HAP-1 (cell line): ENCODE measurements around the gene NFKBIB.
"Not testable (repeated sequence)": the region's sequence is repeated elsewhere in the genome, so short reads cannot be mapped to it uniquely, and the experiment has no call there.

Source experiments
- DNase-seq, 2 experiments: peaks; one replicate each; pipeline ENCODE4 v3.0.0-alpha.2; 2016 to 2020; ENCODE audit warnings: low spot score in 2 of 2
- H3K27me3 ChIP-seq: fragments of 250-450 bp; sonication (Bioruptor Pico); 2 replicates; pipeline ENCODE4 v1.5.1; 2020; ENCODE audit warnings: low read depth, mild to moderate bottlenecking, moderate library complexity
- H3K36me3 ChIP-seq: fragments of 250-450 bp; sonication (Bioruptor Pico); replicated peaks from 2 replicates; pipeline ENCODE4 v1.5.1; 2020; ENCODE audit warnings: mild to moderate bottlenecking
- H3K4me1 ChIP-seq: fragments of 250-450 bp; sonication (Bioruptor Pico); 2 replicates; pipeline ENCODE4 v1.5.1; 2020; ENCODE audit warnings: mild to moderate bottlenecking
- H3K4me3 ChIP-seq: fragments of 250-450 bp; sonication (Bioruptor Pico); 2 replicates; pipeline ENCODE4 v1.5.1; 2020; ENCODE audit warnings: mild to moderate bottlenecking, moderate library complexity
- H3K9me3 ChIP-seq: fragments of 250-450 bp; sonication (Bioruptor Pico); 2 replicates; pipeline ENCODE4 v1.5.1; 2020; ENCODE audit warnings: mild to moderate bottlenecking, moderate library complexity
- in situ Hi-C: fragments of 300-500 bp; cut with MboI; formaldehyde crosslinking; loops from 3 replicates; pipeline ENCODE4 v1.14.3; 2020; ENCODE audit warnings: low sequenced_read_pairs, inconsistent platforms, mixed read lengths

NFKBIB gene

DNA sequence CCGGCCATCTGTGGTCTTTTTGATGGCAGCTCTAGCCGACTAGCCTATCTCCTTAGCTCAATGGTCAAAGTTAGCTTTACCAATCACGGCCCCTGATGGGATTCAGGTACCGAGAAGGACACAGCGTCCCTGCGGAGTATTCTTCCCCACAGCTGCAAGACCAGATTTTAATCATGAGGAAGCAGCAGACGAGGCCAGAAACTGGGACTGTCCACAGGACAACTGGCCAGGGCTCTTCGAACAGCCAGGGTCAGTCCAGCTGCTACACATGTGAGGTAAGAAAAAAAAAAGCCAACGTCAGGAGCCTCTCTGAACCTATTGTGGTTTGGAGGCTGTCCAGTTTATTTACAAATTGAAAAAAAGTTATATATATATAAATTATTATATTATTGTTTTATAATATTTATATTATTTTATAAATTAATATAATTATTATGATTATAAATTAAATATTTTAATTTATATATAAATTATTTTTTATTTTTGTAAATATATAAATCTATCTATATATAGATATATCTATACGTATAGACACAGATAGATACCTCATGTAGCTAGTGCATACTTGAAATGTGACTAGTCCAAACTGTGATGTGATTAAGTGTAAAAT is 32.5 kb upstream of the NFKBIB start:
- Histone ChIP-seq H3K36me3 (no peaks in the 10 kb centered on the region; the same call in 1 of the 2 replicates), H3K27me3 (no peaks in the 10 kb centered on the region), H3K4me3 (no peak overlapping the region), H3K4me1 (peaks cover 17% of the 10 kb centered on the region), H3K9me3 (no peaks in the 10 kb centered on the region)
- no peak for DNase-seq
- in situ Hi-C loops, result no loop called here

DNA sequence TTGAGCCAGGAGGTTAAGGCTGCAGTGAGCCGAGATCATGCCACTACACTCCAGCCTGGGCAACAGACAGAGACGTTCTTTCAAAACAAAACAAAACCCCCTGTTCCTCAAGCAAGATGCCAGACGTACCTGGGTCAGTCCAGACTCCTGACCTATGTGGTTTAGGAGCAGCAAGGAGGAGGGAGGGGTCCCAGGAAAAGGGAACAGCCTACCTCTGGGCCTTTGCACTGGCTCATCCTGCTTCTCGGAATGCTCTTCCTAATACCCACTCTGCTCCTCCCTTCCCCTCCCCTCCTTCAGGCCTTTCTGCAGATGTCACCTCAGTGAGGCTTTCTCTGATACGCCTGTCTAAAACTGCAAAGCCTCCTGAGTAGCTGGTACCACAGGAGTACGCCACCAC is 31.2 kb upstream of the NFKBIB start:
- no peak overlapping the region for H3K4me3 ChIP-seq
- H3K4me1 ChIP-seq, result peaks cover 11% of the 10 kb centered on the region
- no peaks in the 10 kb centered on the region; the same call in 1 of the 2 replicates for H3K36me3 ChIP-seq
- in situ Hi-C loops, result no loop called here
- DNase-seq, result no peak
- H3K9me3 ChIP-seq, result no peaks in the 10 kb centered on the region
- no peaks in the 10 kb centered on the region for H3K27me3 ChIP-seq

DNA sequence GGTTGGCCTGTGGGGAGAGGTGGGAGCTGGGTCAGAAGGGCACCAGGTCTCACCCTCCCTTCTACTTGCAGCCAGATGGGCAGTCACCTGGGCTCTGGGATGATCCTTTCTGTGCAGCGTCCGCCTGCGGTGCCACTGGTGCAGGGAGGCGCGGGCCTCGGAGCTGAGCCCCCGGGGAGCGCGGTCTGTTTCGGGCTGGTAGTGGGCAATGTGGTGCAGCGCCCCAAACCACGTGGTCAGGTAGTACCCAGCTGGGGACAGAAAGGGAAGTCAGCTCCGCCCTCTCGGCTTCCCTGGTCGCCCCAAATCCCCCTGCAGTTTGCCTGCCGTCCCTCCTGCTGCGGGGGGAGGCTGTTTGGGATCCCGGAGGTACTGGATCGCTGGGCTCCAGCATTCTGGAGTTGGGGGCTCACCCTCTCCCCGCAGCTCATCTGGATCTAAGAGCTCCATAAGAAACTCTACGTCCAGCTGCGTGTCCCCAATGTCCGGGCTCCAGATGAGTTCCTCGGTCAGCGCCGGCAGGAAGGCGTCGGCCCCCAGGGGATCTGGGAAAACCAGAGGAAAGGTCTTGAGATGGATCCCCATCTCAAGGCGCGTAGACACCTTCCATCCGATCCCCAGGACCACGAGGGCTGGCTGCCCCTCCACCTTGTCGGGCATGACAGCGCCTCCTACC is 30.5 kb upstream of the NFKBIB start:
- H3K4me1 ChIP-seq, result peaks cover 11% of the 10 kb centered on the region
- in situ Hi-C loops, result no loop called here
- DNase-seq, result no peak
- no peaks in the 10 kb centered on the region for H3K27me3 ChIP-seq
- no peaks in the 10 kb centered on the region; the same call in 1 of the 2 replicates for H3K36me3 ChIP-seq
- H3K4me3 ChIP-seq, result peak overlapping the region; percentile 33
- no peaks in the 10 kb centered on the region for H3K9me3 ChIP-seq

DNA sequence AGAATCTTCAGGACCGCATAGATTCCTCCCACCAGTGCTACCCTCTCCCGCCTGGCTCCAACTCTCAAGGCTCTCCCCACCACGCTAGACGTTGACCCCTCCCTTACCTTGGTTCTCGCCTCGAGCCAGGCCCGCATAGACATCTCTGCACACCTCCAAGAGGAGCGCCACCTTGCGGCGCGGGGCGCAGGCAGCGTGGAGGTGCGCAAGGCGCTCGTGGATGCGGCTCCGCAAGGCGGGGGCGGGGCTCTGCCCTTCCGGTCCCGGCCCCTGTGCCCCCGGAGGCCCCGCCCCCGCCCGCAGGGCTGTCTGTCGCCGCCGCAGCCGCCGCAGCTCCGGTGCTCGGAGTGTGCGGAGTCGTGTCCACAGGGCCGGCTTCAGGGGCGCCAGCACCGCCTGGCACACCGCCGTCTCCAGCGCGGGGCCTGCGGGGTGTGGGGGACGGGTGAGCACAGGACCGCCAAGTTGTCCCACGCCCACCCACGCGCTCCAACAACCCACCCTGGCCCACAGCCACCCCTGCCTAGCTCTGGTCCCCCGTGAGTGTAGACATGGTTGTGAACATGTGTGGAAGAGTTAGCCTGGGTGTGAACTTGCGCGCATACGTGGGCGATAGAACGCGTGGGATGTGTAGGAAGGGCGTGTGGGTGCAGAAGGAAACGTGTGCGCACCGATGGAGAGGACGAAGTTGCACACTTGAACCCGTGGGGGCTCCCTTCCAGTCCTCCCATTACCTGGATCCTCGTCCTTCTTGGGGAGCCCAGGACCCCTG is 29.7 kb upstream of the NFKBIB start:
- peaks cover 11% of the 10 kb centered on the region for H3K4me1 ChIP-seq
- no peaks in the 10 kb centered on the region for H3K27me3 ChIP-seq
- peak; percentile 80 to 96 for DNase-seq
- H3K36me3 ChIP-seq, result no peaks in the 10 kb centered on the region; the same call in 1 of the 2 replicates
- peak overlapping the region; percentile 33 for H3K4me3 ChIP-seq
- H3K9me3 ChIP-seq, result no peaks in the 10 kb centered on the region
- in situ Hi-C loops, result no loop called here

DNA sequence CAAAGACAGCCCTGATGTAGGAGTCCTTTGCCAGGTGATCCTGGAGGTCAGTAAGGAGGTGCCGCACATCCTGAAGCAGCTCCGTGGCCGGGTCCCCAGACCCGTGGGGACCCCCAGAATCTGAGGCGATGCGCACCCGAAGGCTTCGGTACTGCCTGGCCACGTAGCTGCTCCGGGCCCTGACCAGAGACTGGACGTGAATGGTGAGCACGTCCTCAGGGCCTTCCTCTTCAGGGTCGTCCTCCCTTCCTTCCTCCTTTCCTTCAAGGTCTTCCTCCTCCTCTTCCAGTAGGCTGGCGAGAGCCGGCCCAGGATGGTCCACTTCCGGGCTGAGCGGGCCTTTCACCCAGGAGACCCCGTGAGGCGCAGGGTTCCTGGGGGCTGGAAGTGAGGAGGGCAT is 29.2 kb upstream of the NFKBIB start:
- H3K36me3 ChIP-seq, result no peaks in the 10 kb centered on the region; the same call in 1 of the 2 replicates
- no peaks in the 10 kb centered on the region for H3K9me3 ChIP-seq
- H3K27me3 ChIP-seq, result no peaks in the 10 kb centered on the region
- H3K4me1 ChIP-seq, result peaks cover 11% of the 10 kb centered on the region
- in situ Hi-C loops, result no loop called here
- no peak for DNase-seq
- H3K4me3 ChIP-seq, result no peak overlapping the region; the same call in 1 of the 2 replicates

DNA sequence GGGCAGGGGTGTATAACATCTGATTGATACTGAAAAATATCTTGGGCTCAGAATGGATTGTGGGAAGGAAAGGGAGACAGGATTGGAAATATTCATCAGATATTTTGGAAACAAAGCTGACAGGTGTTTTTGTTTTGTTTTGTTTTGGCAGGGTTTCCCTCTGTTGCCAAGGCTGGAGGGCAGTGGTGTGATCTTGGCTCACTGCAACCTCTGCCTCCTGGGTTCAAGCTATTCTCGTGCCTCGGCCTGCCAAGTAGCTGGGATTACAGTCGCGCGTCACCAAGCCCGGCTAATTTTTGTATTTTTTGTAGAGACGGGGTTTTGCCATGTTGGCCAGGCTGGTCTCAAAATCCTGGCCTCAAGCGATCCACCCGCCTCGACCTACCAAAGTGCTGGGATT is 26.4 kb upstream of the NFKBIB start:
- peaks cover 11% of the 10 kb centered on the region for H3K4me1 ChIP-seq
- H3K4me3 ChIP-seq, DNase-seq, in situ Hi-C loops, H3K36me3 ChIP-seq, H3K27me3 ChIP-seq, H3K9me3 ChIP-seq: not testable (repeated sequence)

DNA sequence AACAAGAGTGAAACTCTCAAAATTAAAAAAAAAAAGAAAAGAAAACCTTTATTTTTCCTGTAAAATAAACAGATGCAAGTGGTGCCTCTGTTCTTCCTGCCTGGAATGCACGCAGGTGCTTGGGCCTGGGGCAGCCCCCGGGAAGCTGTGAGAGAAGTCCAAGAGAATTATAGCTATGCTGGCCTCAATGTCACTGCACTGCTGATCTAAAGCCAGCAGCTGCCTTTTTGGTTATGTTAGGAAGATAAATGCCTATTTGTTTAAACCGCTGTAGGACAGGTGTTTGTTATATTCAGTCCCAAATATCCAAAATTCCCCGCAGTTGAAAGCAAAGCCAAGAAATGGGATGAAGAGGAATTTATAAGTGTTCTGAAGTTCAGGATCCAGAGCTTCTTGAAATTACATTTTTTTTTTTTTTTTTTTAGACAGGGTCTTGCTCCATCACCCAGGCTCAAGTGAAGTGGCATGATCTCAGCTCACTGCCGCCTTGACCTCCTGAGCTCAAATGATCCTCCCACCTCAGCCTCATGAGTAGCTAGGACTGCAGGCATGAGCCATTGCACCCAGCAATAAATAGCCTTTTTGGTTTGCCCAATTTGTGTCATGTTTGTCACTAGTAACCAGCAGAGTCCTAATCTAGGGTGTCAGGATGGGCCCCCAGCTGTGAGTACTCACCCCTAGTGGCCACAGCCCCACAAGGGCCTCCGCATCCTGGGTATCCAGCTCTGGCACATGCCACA is 23.9 kb upstream of the NFKBIB start:
- no peak for DNase-seq
- H3K27me3 ChIP-seq, result no peaks in the 10 kb centered on the region
- H3K9me3 ChIP-seq, result no peaks in the 10 kb centered on the region
- H3K4me1 ChIP-seq, result no peaks in the 10 kb centered on the region
- no peaks in the 10 kb centered on the region for H3K36me3 ChIP-seq
- in situ Hi-C loops, result no loop called here
- H3K4me3 ChIP-seq, result no peak overlapping the region

DNA sequence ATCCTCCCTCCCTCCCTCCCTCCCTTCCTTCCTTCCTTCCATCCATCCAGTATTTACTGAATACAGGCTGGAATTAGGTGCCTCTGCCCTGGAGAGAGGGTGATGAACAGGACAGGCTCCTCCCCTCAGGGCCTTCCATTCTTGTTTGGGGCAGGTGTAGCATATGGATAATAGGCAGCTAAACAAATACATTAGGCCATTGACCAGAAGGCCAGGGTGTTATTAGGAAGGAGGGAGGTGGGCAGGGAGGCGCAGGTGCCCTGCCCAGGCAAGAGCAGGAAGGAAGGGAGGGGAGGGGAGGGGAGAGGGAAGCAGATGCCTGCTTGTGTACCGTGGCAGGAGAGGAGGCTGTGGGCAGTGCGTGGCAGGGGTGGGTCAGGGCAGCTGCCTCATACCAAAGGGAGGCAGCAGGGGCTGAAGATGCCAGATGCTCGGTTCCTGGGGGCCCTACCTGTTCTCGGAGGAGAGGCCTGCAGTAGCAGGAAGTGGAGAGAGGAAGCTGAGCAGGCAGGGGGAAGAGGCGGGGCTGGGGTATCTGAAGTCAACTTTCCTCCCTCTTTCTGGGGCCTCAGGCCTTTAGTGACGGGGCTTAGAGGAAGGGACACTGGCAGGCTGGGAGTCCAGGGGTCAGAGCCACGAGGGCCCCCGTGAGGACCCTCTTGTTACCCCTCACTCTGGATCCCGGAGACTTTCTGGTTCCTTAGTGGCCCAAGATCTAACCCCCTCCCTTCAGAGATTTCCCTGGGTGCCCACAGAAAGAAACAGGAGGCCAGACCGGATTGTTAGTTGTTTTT is 21.8 kb upstream of the NFKBIB start, which contains the start of gene RINL:
RINL (minus strand) TSS at position 495 of the 794 bp plus-strand sequence. CDS start 1,533 bp downstream, outside the sequence.
- Histone ChIP-seq H3K4me3 (no peak within 1 kb of the TSS), H3K27me3 (no peaks in the 10 kb centered on the region), H3K9me3 (no peaks in the 10 kb centered on the region), H3K36me3 (no peaks in the 10 kb centered on the region), H3K4me1 (no peaks in the 10 kb centered on the region)
- no peak for DNase-seq
- in situ Hi-C loops, result no loop called here

DNA sequence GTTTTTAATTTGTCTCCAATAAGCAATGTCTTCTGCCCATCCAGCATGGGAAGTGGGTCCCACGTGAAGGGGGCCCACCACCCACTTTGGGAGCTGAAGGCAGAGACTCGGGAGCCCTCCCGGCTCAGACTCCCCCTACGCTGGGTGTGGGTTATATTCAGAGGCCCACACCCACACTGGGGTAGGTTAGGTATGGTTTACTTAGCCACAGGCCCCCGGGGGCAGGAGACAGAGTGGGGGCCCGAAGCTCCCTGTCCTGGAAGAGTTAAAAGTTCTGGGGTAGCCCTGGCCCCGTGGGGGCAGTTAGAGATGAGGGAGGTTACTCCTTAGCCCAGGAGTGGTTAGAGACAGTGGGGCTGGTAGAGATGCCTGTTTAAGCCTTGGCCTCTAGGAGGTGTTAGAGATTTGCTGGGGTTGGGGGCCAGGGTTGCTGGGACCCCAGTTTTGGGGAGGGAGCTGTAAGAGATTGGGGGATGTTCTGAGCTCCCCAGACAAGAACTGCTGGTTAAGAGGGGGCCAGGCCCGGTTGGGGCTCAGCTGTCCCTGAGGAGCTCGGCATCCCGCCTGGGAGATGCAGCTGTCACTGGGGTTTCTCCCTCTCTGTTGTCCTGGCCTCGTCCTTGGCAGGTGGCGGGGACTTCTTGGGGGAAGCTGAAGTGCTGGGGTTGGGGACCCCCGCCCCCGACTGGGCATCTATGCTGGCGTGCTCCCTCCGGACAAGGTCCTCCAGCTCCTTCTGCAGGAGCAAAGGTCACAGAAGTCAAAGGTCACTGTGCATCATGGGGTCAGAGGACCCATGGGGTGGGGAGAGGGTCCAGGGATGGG is 21.0 kb upstream of the NFKBIB start:
- in situ Hi-C loops, result no loop called here
- DNase-seq, result no peak
- H3K36me3 ChIP-seq, result no peaks in the 10 kb centered on the region
- H3K9me3 ChIP-seq, result no peaks in the 10 kb centered on the region
- H3K4me3 ChIP-seq, result no peak overlapping the region
- H3K27me3 ChIP-seq, result no peaks in the 10 kb centered on the region
- H3K4me1 ChIP-seq, result no peaks in the 10 kb centered on the region

DNA sequence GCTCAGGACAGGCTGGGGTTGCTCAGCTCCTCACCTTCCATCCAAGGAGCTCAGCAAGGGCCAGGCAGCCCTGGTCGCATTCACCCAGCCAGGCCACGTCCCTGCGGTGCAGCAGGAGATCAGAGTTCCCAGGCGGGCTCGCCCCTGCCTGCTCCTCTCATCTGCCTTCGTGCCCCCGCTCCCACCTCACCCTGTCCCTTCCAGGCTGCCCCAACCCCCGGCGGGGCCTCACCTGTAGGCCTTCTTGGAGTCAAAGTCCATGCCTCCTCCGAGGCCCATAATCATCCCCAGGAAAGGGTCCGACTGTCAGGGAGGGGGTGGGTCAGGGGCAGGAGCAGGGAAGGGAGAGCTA is 20.4 kb upstream of the NFKBIB start:
- Histone ChIP-seq H3K4me3 (no peak overlapping the region), H3K27me3 (no peaks in the 10 kb centered on the region), H3K9me3 (no peaks in the 10 kb centered on the region), H3K36me3 (no peaks in the 10 kb centered on the region), H3K4me1 (no peaks in the 10 kb centered on the region)
- in situ Hi-C loops, result no loop called here
- no peak for DNase-seq

DNA sequence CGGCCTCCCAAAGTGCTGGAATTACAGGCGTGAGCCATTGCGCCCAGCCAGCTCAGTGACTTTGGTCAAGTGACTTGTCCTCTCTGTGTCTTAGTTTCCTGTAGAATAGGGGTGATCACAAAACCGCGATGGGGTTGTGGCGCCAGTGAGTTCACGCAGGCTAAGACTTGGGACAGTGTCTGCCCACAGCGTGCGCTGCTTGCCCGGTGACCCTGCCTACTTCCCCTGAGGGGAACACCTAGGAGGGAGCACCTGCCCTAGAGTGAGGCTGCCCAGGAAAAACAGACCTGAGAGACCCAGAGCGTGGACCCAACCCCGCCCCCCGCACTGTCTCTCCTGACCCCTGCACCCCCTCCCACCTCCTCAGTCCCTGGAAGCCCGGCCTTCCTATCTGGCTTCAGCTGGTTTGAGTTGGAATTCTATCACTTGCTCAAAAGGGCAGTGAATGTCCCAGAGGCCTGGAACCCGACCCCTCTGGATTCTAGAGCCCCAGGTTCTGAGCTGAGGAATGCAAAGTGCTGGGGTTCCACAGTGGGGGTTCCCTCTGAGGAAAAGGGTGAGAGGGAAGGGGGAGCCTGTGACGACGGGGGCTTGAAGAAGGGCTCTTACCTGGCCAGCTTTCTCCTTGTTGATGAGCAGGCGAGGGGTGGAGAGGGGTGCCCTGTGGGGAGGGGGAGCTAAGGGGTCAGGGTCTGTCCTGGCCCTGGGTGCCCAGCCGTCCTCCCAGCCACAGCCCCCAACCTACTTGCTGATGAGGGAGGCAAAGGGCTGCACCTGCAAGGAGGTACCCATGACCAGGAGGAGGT is 19.5 kb upstream of the NFKBIB start:
- DNase-seq, result no peak
- Histone ChIP-seq H3K27me3 (no peaks in the 10 kb centered on the region), H3K36me3 (no peaks in the 10 kb centered on the region), H3K4me3 (no peak overlapping the region), H3K4me1 (no peaks in the 10 kb centered on the region), H3K9me3 (no peaks in the 10 kb centered on the region)
- in situ Hi-C loops, result no loop called here
